ENCODE data around the gene MON1B. TPM values are rescaled to one million over a fixed set of nuclear protein-coding genes. Genes with fewer than 3 reads are reported as not detected.

MON1B gene
- polyA plus RNA-seq, 1 donor from 2014 or later = 11.6 TPM

- no peaks in the 10 kb centered on the region for H3K36me3 ChIP-seq (ENCODE audit: insufficient read depth, low read length)
- no peak overlapping the region for H3K27ac ChIP-seq (ENCODE audit: low read length)
- no peak overlapping the region for H3K9ac ChIP-seq (ENCODE audit: low read length)
- no peak overlapping the region for H2AFZ ChIP-seq (ENCODE audit: low read depth, low read length)
- no peaks in the 10 kb centered on the region for H3K79me2 ChIP-seq (replicated peaks; ENCODE audit: insufficient read depth, low read length)
- TF ChIP-seq SMC3 (conservative IDR thresholded peaks at IDR 0.05; ENCODE audit: poor library complexity) = no peak
- no peak for TF ChIP-seq CTCF (IDR thresholded peaks at IDR 0.05; ENCODE audit: poor library complexity, severe bottlenecking)
- TF ChIP-seq REST (IDR thresholded peaks at IDR 0.05; ENCODE audit: borderline replicate concordance) = no peak
- no peak for TF ChIP-seq RAD21 (conservative IDR thresholded peaks at IDR 0.05)
- no peak for TF ChIP-seq POLR2AphosphoS5 (IDR thresholded peaks at IDR 0.05)
- TF ChIP-seq TAF1 (IDR thresholded peaks at IDR 0.05; ENCODE audit: low read depth) = no peak
- TF ChIP-seq MXI1 (conservative IDR thresholded peaks at IDR 0.05; ENCODE audit: poor library complexity, severe bottlenecking) = no peak
- no peak for TF ChIP-seq EZH2 (IDR thresholded peaks at IDR 0.05; ENCODE audit: borderline replicate concordance, insufficient read depth, low read length, poor library complexity, severe bottlenecking)
- no peak for TF ChIP-seq EP300 (conservative IDR thresholded peaks at IDR 0.05; ENCODE audit: poor library complexity, severe bottlenecking)
- no peaks in the 10 kb centered on the region for H3K9me2 ChIP-seq (ENCODE audit: insufficient read depth, low read length)
- H3K27me3 ChIP-seq (ENCODE audit: insufficient read depth, low read depth, low read length) = no peaks in the 10 kb centered on the region
- no peak overlapping the region for H3K4me3 ChIP-seq (ENCODE audit: low read length)
- no peaks in the 10 kb centered on the region for H3F3A ChIP-seq (ENCODE audit: insufficient read depth, low read length, poor library complexity, severe bottlenecking)
- H4K20me1 ChIP-seq (ENCODE audit: insufficient read depth) = no peaks in the 10 kb centered on the region
- H3K9me3 ChIP-seq (ENCODE audit: low read length) = no peaks in the 10 kb centered on the region
- H3K4me2 ChIP-seq (ENCODE audit: low read length) = no peak overlapping the region
Measured at GRCh38 chr16:77221482-77221881, 30.5 kb downstream of the MON1B start.

DNA sequence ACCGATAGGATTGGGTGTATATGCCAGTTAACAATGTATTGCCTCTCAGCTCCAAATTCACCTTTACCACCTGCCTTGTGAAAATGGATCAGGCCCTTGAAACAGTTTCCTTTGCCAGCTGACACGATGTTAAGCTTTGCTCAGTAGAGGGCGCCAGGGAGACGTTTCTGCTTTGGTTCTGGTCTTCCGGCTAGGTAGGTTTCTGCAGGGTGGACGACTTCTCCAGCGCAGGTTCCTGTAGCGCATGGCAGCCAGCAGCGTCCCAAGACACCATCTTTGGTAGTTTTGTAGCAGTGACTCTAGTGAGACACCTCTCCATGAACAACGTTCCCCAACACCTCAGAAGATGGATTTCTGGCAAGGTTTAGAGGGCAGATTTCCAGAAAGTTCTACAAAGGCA is 32.2 kb downstream of the MON1B start:
- no peaks in the 10 kb centered on the region for H3K9me2 ChIP-seq (ENCODE audit: insufficient read depth, low read length)
- no peaks in the 10 kb centered on the region for H3K36me3 ChIP-seq (ENCODE audit: insufficient read depth, low read length)
- no peak overlapping the region for H2AFZ ChIP-seq (ENCODE audit: low read depth, low read length)
- H3K9ac ChIP-seq (ENCODE audit: low read length) = no peak overlapping the region
- H3K27ac ChIP-seq (ENCODE audit: low read length) = no peak overlapping the region
- no peaks in the 10 kb centered on the region for H3K9me3 ChIP-seq (ENCODE audit: low read length)
- no peaks in the 10 kb centered on the region for H4K20me1 ChIP-seq (ENCODE audit: insufficient read depth)
- no peak overlapping the region for H3K4me2 ChIP-seq (ENCODE audit: low read length)
- H3K79me2 ChIP-seq (replicated peaks; ENCODE audit: insufficient read depth, low read length) = no peaks in the 10 kb centered on the region
- H3K4me3 ChIP-seq (ENCODE audit: low read length) = no peak overlapping the region
- H3F3A ChIP-seq (ENCODE audit: insufficient read depth, low read length, poor library complexity, severe bottlenecking) = no peaks in the 10 kb centered on the region
- no peaks in the 10 kb centered on the region for H3K27me3 ChIP-seq (ENCODE audit: insufficient read depth, low read depth, low read length)
- no peak for TF ChIP-seq EZH2 (IDR thresholded peaks at IDR 0.05; ENCODE audit: borderline replicate concordance, insufficient read depth, low read length, poor library complexity, severe bottlenecking)

DNA sequence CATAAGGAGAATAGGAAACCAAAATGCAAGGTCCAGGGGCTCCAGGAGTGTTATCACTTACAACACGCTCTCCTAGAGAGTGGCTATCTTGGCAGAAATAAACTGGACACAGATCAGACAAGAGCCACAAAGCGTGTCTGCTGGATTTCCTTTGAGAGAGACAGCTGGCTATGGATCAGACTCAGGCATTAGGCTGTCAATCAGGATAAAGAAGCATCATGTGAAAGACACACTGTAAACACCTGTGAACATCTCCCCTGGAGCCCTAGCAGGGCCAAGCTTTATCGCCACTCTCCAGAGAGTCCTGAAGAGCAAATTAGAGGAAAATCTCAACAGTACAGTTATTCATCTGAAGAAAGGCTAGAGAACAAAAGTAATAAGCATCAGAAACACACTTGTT is 34.2 kb downstream of the MON1B start:
- Histone ChIP-seq H3K27ac (ENCODE audit: low read length) (no peak overlapping the region), H3K9ac (ENCODE audit: low read length) (no peak overlapping the region), H3K4me3 (ENCODE audit: low read length) (no peak overlapping the region), H3K4me2 (ENCODE audit: low read length) (no peak overlapping the region), H3F3A (ENCODE audit: insufficient read depth, low read length, poor library complexity, severe bottlenecking) (no peaks in the 10 kb centered on the region), H3K9me2 (ENCODE audit: insufficient read depth, low read length) (no peaks in the 10 kb centered on the region), H4K20me1 (ENCODE audit: insufficient read depth) (no peaks in the 10 kb centered on the region), H2AFZ (ENCODE audit: low read depth, low read length) (no peak overlapping the region), H3K79me2 (replicated peaks; ENCODE audit: insufficient read depth, low read length) (no peaks in the 10 kb centered on the region), H3K27me3 (ENCODE audit: insufficient read depth, low read depth, low read length) (no peaks in the 10 kb centered on the region), H3K9me3 (ENCODE audit: low read length) (no peaks in the 10 kb centered on the region), H3K36me3 (ENCODE audit: insufficient read depth, low read length) (no peaks in the 10 kb centered on the region)
- no peak for TF ChIP-seq EP300 (conservative IDR thresholded peaks at IDR 0.05; ENCODE audit: poor library complexity, severe bottlenecking)
- TF ChIP-seq CTCF (IDR thresholded peaks at IDR 0.05; ENCODE audit: poor library complexity, severe bottlenecking) = no peak
- no peak for TF ChIP-seq TAF1 (IDR thresholded peaks at IDR 0.05; ENCODE audit: low read depth)
- no peak for TF ChIP-seq RAD21 (conservative IDR thresholded peaks at IDR 0.05)
- no peak for TF ChIP-seq MXI1 (conservative IDR thresholded peaks at IDR 0.05; ENCODE audit: poor library complexity, severe bottlenecking)
- TF ChIP-seq SMC3 (conservative IDR thresholded peaks at IDR 0.05; ENCODE audit: poor library complexity) = no peak
- no peak for TF ChIP-seq REST (IDR thresholded peaks at IDR 0.05; ENCODE audit: borderline replicate concordance)
- TF ChIP-seq POLR2AphosphoS5 (IDR thresholded peaks at IDR 0.05) = no peak
- no peak for TF ChIP-seq EZH2 (IDR thresholded peaks at IDR 0.05; ENCODE audit: borderline replicate concordance, insufficient read depth, low read length, poor library complexity, severe bottlenecking)

Data from neural cell (in vitro differentiated cells).